ENCODE results near the gene ABCD3.

DNA sequence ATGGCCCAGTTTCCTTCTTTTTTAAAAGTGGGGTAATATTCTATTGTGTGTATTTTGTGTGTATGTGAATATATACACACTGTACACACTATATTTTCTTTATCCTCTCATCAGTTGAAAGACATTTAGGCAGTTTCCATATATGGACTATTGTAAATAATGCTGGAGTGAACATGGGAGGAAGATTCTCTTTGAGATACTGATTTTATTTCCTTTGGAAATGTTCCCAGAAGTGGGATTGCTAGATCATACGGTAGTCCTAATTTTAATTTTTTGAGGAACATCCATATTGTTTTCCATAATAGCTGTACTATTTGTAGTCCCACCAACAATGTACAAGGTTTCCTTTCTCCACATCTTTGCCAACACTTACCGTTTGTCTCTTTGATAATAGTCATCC is 72.4 kb downstream of the ABCD3 start:
- no peak for TF ChIP-seq CTCF (IDR thresholded peaks at IDR 0.05)
- TF ChIP-seq POLR2A (IDR thresholded peaks at IDR 0.05): no peak
- no peak for TF ChIP-seq POLR2AphosphoS5 (IDR thresholded peaks at IDR 0.05)

Measured in breast epithelium (tissue), 3 donors.